MM.1S (cell line): ENCODE measurements around the gene TMEM132D.

Experiments used
- CTCF ChIP-seq: fragments of 300-600 bp; sonication (generic); IDR thresholded peaks from 2 replicates; pipeline ENCODE4 v1.5.1; 2016; ENCODE audit warnings: antibody characterized with exemption, low read length, mixed read lengths
- EZH2 ChIP-seq: fragments of 300-600 bp; sonication (generic); optimal IDR thresholded peaks from 2 replicates; pipeline ENCODE3; 2017; ENCODE audit warnings: low read depth, mild to moderate bottlenecking, antibody characterized with exemption, low read length, mixed read lengths

- TF ChIP-seq CTCF (no peak), EZH2 (no peak)
These were observed 183.2 kb downstream of the TMEM132D start for GRCh38 chr12:129720618-129721017.
